SK-N-SH (cell line): Measurements from ENCODE around the gene BAZ1B. TPM values are rescaled to one million over a fixed set of nuclear protein-coding genes. Genes with fewer than 3 reads are reported as not detected.

ENCODE experiments used
- CHD2 ChIP-seq: fragments of 150-350 bp; IDR thresholded peaks from 2 replicates; pipeline ENCODE4 v1.6.1; 2018; ENCODE audit warnings: low read length; ENCODE audit not compliant: partially characterized antibody
- ELF1 ChIP-seq: IDR thresholded peaks from 2 replicates; pipeline ENCODE4 v1.4.0; 2012
- EZH2phosphoT487 ChIP-seq: fragments of 200-600 bp; sonication (generic); IDR thresholded peaks from 2 replicates; pipeline ENCODE4 v1.6.1; 2017; ENCODE audit warnings: low read depth, mixed run types, mild to moderate bottlenecking, antibody characterized with exemption, moderate library complexity, borderline replicate concordance
- FOXJ3 ChIP-seq: sonication (generic); formaldehyde crosslinking; IDR thresholded peaks from 2 replicates; pipeline ENCODE4 v1.5.1; 2020; ENCODE audit warnings: mild to moderate bottlenecking, missing genetic modification reagents
- FOXM1 ChIP-seq: IDR thresholded peaks from 2 replicates; pipeline ENCODE4 v1.4.0; 2012; ENCODE audit warnings: low read depth, mild to moderate bottlenecking
- MXI1 ChIP-seq: IDR thresholded peaks from 2 replicates; pipeline ENCODE4 v1.6.1; 2012; ENCODE audit warnings: mild to moderate bottlenecking, low read depth, low read length, improper control_type of control experiment
- NFIC ChIP-seq: IDR thresholded peaks from 2 replicates; pipeline ENCODE4 v1.4.0; 2012; ENCODE audit warnings: borderline replicate concordance
- NRF1 ChIP-seq: IDR thresholded peaks from 2 replicates; pipeline ENCODE4 v1.6.1; 2012; ENCODE audit warnings: low read depth, mild to moderate bottlenecking, low read length
- RAD21 ChIP-seq: IDR thresholded peaks from 2 replicates; pipeline ENCODE4 v1.6.1; 2012; ENCODE audit warnings: mild to moderate bottlenecking, low read length
- RCOR1 ChIP-seq: fragments of 150-350 bp; IDR thresholded peaks from 2 replicates; pipeline ENCODE4 v1.6.1; 2017; ENCODE audit warnings: antibody characterized with exemption, low read length
- RXRA ChIP-seq: IDR thresholded peaks from 2 replicates; pipeline ENCODE4 v1.4.0; 2012; ENCODE audit warnings: low read depth, mild to moderate bottlenecking, borderline replicate concordance
- TEAD4 ChIP-seq: IDR thresholded peaks from 2 replicates; pipeline ENCODE4 v1.4.0; 2012; ENCODE audit warnings: mild to moderate bottlenecking, borderline replicate concordance; ENCODE audit not compliant: insufficient read depth
- YY1 ChIP-seq: IDR thresholded peaks from 2 replicates; pipeline ENCODE4 v1.4.0; 2012; ENCODE audit warnings: low read depth, mild to moderate bottlenecking
- polyA plus RNA-seq, 3 experiments: library from polyadenylated mRNA; depleted of rRNA; stranded (reverse); fragments of >200 nt; gene quantifications; 2 replicates each; pipeline ENCODE4 v1.2.3, GENCODE V29; 2012
- TF ChIP-seq, protein P1 (sequence below): IDR thresholded peaks from 2 replicates; pipeline ENCODE4; 2012
- TF ChIP-seq, protein P2 (sequence below): fragments of 150-350 bp; IDR thresholded peaks from 2 replicates; pipeline ENCODE4 v1.6.1; 2017; ENCODE audit warnings: antibody characterized with exemption, low read length, low read depth, borderline replicate concordance
- TF ChIP-seq, protein P3 (sequence below): fragments of 200-600 bp; sonication (generic); IDR thresholded peaks from 2 replicates; pipeline ENCODE4 v1.6.1; 2017; ENCODE audit warnings: antibody characterized with exemption, mild to moderate bottlenecking, moderate library complexity
- TF ChIP-seq, protein P4 (sequence below): fragments of 150-350 bp; IDR thresholded peaks from 2 replicates; pipeline ENCODE4 v1.6.1; 2016; ENCODE audit warnings: mild to moderate bottlenecking, low read depth, low read length

The BAZ1B gene
- polyA plus RNA-seq, 1 of the 3 experiments (the other 2 are of a cell fraction) = 20.9 TPM

DNA sequence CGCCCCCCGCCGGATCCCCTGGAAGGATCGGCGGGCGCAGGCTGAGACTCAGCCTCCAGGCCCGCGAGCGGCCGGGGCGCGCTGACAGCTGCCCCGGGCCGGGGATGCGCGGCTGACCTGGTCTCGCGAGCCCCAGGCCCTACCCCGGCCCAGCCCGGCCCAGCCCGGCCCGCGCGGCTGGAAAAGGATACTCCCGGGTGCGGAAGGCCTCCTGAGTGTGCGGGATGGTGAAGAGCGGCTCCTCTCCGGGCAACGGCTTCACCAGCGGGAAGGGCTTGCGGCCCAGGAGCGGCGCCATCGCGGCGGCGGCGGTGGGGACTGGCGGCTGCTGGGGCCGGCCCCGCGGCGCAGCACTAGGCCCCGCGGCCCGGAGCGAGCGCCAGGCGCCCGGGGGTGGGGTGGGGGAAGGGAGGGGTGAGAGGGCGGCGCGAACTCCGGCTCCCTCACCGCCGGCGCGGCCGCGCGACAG is 423 bp downstream of the BAZ1B start (continued):
- TF ChIP-seq, protein P1, sequence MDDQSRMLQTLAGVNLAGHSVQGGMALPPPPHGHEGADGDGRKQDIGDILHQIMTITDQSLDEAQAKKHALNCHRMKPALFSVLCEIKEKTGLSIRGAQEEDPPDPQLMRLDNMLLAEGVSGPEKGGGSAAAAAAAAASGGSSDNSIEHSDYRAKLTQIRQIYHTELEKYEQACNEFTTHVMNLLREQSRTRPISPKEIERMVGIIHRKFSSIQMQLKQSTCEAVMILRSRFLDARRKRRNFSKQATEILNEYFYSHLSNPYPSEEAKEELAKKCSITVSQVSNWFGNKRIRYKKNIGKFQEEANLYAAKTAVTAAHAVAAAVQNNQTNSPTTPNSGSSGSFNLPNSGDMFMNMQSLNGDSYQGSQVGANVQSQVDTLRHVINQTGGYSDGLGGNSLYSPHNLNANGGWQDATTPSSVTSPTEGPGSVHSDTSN = no peak
- TF ChIP-seq, protein P2, sequence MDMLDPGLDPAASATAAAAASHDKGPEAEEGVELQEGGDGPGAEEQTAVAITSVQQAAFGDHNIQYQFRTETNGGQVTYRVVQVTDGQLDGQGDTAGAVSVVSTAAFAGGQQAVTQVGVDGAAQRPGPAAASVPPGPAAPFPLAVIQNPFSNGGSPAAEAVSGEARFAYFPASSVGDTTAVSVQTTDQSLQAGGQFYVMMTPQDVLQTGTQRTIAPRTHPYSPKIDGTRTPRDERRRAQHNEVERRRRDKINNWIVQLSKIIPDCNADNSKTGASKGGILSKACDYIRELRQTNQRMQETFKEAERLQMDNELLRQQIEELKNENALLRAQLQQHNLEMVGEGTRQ = no peak
- TF ChIP-seq FOXJ3 (CRISPR knock-in tag) (no peak), FOXM1 (no peak), NFIC (no peak), YY1 (no peak), CHD2 (peak; percentile 71), EZH2phosphoT487 (no peak), MXI1 (no peak; the same call in 1 of the 2 replicates), ELF1 (no peak), NRF1 (no peak), TEAD4 (no peak), RCOR1 (no peak), RXRA (no peak), RAD21 (no peak)
- TF ChIP-seq, protein P3, sequence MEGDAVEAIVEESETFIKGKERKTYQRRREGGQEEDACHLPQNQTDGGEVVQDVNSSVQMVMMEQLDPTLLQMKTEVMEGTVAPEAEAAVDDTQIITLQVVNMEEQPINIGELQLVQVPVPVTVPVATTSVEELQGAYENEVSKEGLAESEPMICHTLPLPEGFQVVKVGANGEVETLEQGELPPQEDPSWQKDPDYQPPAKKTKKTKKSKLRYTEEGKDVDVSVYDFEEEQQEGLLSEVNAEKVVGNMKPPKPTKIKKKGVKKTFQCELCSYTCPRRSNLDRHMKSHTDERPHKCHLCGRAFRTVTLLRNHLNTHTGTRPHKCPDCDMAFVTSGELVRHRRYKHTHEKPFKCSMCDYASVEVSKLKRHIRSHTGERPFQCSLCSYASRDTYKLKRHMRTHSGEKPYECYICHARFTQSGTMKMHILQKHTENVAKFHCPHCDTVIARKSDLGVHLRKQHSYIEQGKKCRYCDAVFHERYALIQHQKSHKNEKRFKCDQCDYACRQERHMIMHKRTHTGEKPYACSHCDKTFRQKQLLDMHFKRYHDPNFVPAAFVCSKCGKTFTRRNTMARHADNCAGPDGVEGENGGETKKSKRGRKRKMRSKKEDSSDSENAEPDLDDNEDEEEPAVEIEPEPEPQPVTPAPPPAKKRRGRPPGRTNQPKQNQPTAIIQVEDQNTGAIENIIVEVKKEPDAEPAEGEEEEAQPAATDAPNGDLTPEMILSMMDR = no peak
- TF ChIP-seq, protein P4, sequence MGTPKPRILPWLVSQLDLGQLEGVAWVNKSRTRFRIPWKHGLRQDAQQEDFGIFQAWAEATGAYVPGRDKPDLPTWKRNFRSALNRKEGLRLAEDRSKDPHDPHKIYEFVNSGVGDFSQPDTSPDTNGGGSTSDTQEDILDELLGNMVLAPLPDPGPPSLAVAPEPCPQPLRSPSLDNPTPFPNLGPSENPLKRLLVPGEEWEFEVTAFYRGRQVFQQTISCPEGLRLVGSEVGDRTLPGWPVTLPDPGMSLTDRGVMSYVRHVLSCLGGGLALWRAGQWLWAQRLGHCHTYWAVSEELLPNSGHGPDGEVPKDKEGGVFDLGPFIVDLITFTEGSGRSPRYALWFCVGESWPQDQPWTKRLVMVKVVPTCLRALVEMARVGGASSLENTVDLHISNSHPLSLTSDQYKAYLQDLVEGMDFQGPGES = no peak
